HepG2 (cell line): ENCODE data around the gene GRK6. TPM values are rescaled to one million over a fixed set of nuclear protein-coding genes. Genes with fewer than 3 reads are reported as not detected.
A peak's percentile ranks its signal among the peaks of the same experiment; 100 is the strongest.

ENCODE experiments used
- ATAC-seq: fragments of 200-7000 bp; cut with Tn5 transposase; 3 replicates; pipeline ENCODE4 v1.9.1; 2020; ENCODE audit warnings: mild to moderate bottlenecking, moderate library complexity
- BruUV-seq: library from RNA; stranded (reverse); fragments of 400-500 nt; replicated peaks from 2 replicates; lab custom pipeline; 2021; lab: Mats Ljungman, UMichigan
- CTCF ChIA-PET: fragments of 300-600 bp; formaldehyde crosslinking; extraction: SDS; loops from one replicate; lab custom pipeline; 2021; ENCODE audit warnings: low total read pairs, inconsistent platforms, low intra/inter-chr PET ratio; lab: Yijun Ruan, JAX
- POLR2A ChIA-PET: fragments of 350-600 bp; sonication (Branson Sonifier 250); formaldehyde crosslinking; loops from one replicate; lab custom pipeline; 2020; ENCODE audit warnings: antibody characterized with exemption, inconsistent platforms; lab: Yijun Ruan, JAX
- DNase-seq: peaks from one replicate; pipeline ENCODE4 v3.0.0-alpha.2; 2015; ENCODE audit warnings: low spot score
- FAIRE-seq: peaks from 3 replicates; lab custom pipeline; 2011; peaks lifted over from hg19 to GRCh38; lab: Jason Lieb, UNC
- H2AFZ ChIP-seq: one replicate; pipeline ENCODE4 v1.6.1; 2011; ENCODE audit warnings: low read length, inconsistent platforms
- H3K27ac ChIP-seq: fragments of 300-600 bp; 3 replicates; pipeline ENCODE4 v1.8.0; 2011; ENCODE audit warnings: mixed run types, mild to moderate bottlenecking, mixed read lengths, low read length, inconsistent platforms; ENCODE audit not compliant: insufficient read depth; ENCODE audit errors: extremely low read length
- H3K27me3 ChIP-seq, 2 experiments: fragments of 200-600 bp in 1 of 2; 2 replicates in 1 of 2; 3 replicates in 1 of 2; pipeline versions ENCODE4 v1.6.0 to v1.8.0; 2011; ENCODE audit warnings: low read length in 2 of 2, mild to moderate bottlenecking in 2 of 2, moderate library complexity in 2 of 2, inconsistent platforms in 1 of 2; ENCODE audit not compliant: insufficient read depth in 2 of 2, control insufficient read depth in 1 of 2
- H3K36me3 ChIP-seq, 2 experiments: fragments of 200-600 bp in 1 of 2; replicated peaks in 1 of 2; 2 replicates in 1 of 2; 3 replicates in 1 of 2; pipeline versions ENCODE4 v1.5.1 to v1.8.0; 2011; ENCODE audit warnings: low read length in 2 of 2, inconsistent platforms in 1 of 2; ENCODE audit not compliant: insufficient read depth in 2 of 2, control insufficient read depth in 1 of 2
- H3K4me1 ChIP-seq: 2 replicates; pipeline ENCODE4 v1.5.1; 2012; ENCODE audit warnings: low read length, inconsistent platforms; ENCODE audit not compliant: insufficient read depth
- H3K4me2 ChIP-seq: 2 replicates; pipeline ENCODE4 v1.6.0; 2011; ENCODE audit warnings: low read depth, low read length, inconsistent platforms
- H3K4me3 ChIP-seq, 3 experiments: fragments of 200-600 bp in 1 of 3; sonication (generic), shearing (Covaris generic) in 1 of 3; replicated peaks in 1 of 3; 2 replicates each; pipeline ENCODE4 v1.5.1; 2011 to 2016; ENCODE audit warnings: low read length in 3 of 3, inconsistent platforms in 2 of 3, low read depth in 2 of 3, mild to moderate bottlenecking in 2 of 3, control low read depth in 1 of 3, mixed read lengths in 1 of 3; ENCODE audit not compliant: insufficient read depth in 1 of 3
- H3K79me2 ChIP-seq: one replicate; pipeline ENCODE4 v1.6.1; 2011; ENCODE audit warnings: low read length, inconsistent platforms; ENCODE audit not compliant: insufficient read depth
- H3K9ac ChIP-seq: 2 replicates; pipeline ENCODE4 v1.6.0; 2011; ENCODE audit warnings: mild to moderate bottlenecking, low read depth, low read length, inconsistent platforms; ENCODE audit not compliant: insufficient read depth
- H3K9me3 ChIP-seq: 2 replicates; pipeline ENCODE4 v1.5.1; 2012; ENCODE audit warnings: mild to moderate bottlenecking, low read length
- H4K20me1 ChIP-seq: 2 replicates; pipeline ENCODE4 v1.6.0; 2011; ENCODE audit warnings: inconsistent platforms, mild to moderate bottlenecking, low read length, moderate library complexity; ENCODE audit not compliant: insufficient read depth
- POLR2G ChIP-seq: fragments of 200-400 bp; formaldehyde crosslinking; IDR thresholded peaks from 2 replicates; pipeline ENCODE4 v1.6.1; 2018; ENCODE audit warnings: mild to moderate bottlenecking, low read depth, low read length, moderate library complexity
- SAP130 ChIP-seq: IDR thresholded peaks from 2 replicates; pipeline ENCODE4 v1.6.1; 2016; ENCODE audit warnings: low read depth
- ZMAT3 ChIP-seq: sonication (generic); formaldehyde crosslinking; conservative IDR thresholded peaks from 2 replicates; pipeline ENCODE4 v1.7.0; 2021; ENCODE audit warnings: missing genetic modification reagents
- ZNF496 ChIP-seq: sonication (generic); formaldehyde crosslinking; IDR thresholded peaks from 2 replicates; pipeline ENCODE4 v1.8.1; 2023; ENCODE audit warnings: mild to moderate bottlenecking, moderate library complexity, missing genetic modification reagents; ENCODE audit not compliant: insufficient replicate concordance
- ZNF768 ChIP-seq: sonication (generic); formaldehyde crosslinking; IDR thresholded peaks from 2 replicates; pipeline ENCODE4 v1.4.0; 2020; ENCODE audit warnings: missing genetic modification reagents
- WGBS: methylation state at CpG from one replicate; pipeline ENCODE4 v1.1.6; 2017; ENCODE audit warnings: low lambda C conversion rate; 5-methylcytosine and 5-hydroxymethylcytosine counted together
- in situ Hi-C: cut with HindIII; loops from 2 replicates; pipeline ENCODE4 v1.10.0; 2017; ENCODE audit warnings: low pct_unique_long_range_greater_than_20kb; ENCODE audit not compliant: extremely low pct_ligation_motif_present
- intact Hi-C: fragments of 100-400 bp; cut with micrococcal nuclease; formaldehyde crosslinking; loops from one replicate; pipeline ENCODE4 v1.10.0; 2022; ENCODE audit not compliant: unreplicated experiment
- polyA plus RNA-seq, 8 experiments: library from polyadenylated mRNA; depleted of rRNA in 3 of 8; stranded (reverse) in 7 of 8; unstranded in 1 of 8; fragments of >200 nt; fragmentation: Illumina TruSeq in 4 of 8; extraction: Trizol in 4 of 8; gene quantifications; 2 replicates each; pipeline versions ENCODE4 v1.2.1 to v1.2.3, GENCODE V29; 2011 to 2016; ENCODE audit warnings: low read depth in 4 of 8, missing spikeins in 1 of 8, mixed read lengths in 1 of 8; ENCODE audit not compliant: insufficient read depth in 1 of 8
- total RNA-seq, 5 experiments: library from RNA; depleted of rRNA; stranded (reverse); fragments of >200 nt; fragmentation: Illumina TruSeq; extraction: Trizol; gene quantifications; 2 replicates each; pipeline ENCODE4 v1.2.3, GENCODE V29; 2016; ENCODE audit warnings: low read depth in 1 of 5

The GRK6 gene
- total and polyA plus RNA-seq, 2 of the 13 experiments (the other 11 are each of a cell fraction or from before 2014, with no cell fraction given) = 13.2 to 19.9 TPM

DNA sequence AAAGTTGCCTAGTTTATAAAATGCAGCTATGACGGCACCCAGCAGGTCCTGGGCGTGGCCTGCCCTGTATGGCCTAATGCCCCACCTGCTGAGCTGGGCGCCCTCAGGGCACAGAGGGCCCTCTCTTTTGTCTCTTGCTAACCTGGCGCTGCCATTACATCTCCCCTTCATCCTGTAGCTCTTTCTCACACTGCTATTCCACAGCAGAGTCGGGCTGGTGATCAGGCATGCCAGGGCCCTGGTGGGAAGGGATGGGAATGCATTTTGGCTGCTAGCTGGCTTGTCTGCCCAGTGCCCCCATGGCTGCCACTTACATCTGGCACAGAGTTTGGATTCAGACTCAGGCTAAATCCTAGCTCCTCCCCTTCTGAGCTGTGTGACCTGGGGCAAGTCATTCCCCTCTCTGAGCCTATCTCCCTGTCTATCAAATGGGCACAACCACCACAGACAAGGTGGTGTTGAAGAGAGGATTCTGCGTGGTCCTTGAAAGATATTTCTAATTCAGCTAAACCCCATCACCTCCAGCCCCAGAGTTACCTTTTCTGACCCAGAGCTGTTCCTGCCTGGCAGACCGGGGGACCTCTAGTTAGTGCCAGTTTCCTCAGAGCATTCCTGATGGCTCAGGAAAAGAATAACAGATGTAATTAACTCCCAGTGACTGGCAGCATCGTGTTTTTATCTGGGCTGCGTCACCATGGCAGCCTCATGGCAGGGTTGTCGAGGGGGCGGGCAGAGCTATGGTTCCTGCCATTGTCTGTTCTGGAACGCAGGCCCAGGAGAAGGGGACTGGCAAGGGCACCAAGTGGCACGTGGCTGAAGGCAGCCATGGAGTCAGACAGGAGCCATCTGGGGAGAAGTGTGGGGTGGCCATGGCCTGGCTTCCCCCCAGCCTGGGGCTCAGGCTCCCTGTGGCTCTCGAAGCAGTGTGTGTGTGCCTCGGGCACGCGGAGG lies 26.5 kb downstream of the GRK6 start:
- in situ Hi-C loops = loop anchor here (25.0 kb wide), 1 partner anchor 341 kb away; no protein-coding TSS in a partner anchor
- peaks cover 11% of the 10 kb centered on the region; the same call in 1 of the 2 replicates for H4K20me1 ChIP-seq
- DNase-seq = no peak
- H3K4me3 ChIP-seq = peak overlapping the region in 1 of 3 experiments; percentile 87; a peak in 1 of 6 replicates
- H3K4me2 ChIP-seq = peak overlapping the region; percentile 98
- ChIA-PET CTCF (interaction anchor here (1.1 to 4.8 kb wide), 4 partner anchors 48 to 63 kb away, joined by 3 to 54 read pairs (median 23); no protein-coding TSS in a partner anchor), POLR2A (interaction anchor here (4.4 kb wide), 1 partner anchor 74 kb away, joined by 29 read pairs; no protein-coding TSS in a partner anchor)
- H3K9ac ChIP-seq = peak overlapping the region; percentile 82; the same call in 1 of the 2 replicates
- peaks cover 5% of the 10 kb centered on the region for H3K79me2 ChIP-seq
- H3K27ac ChIP-seq = no peak overlapping the region
- intact Hi-C loops = no loop called here
- H3K36me3 ChIP-seq = peaks cover 0 to 3% of the 10 kb centered on the region in 2 experiments; a peak in 1 of 5 replicates
- BruUV-seq = no TSS peak
- no peak for FAIRE-seq
- no peak overlapping the region for H2AFZ ChIP-seq
- H3K9me3 ChIP-seq = no peaks in the 10 kb centered on the region
- no peak for ATAC-seq
- no peaks in the 10 kb centered on the region; a peak in 1 of 5 replicates for H3K27me3 ChIP-seq
- WGBS = 96% methylated on average over 5 of the region's 17 CpGs
- TF ChIP-seq SAP130 (CRISPR knock-in tag) (no peak), ZNF768 (CRISPR knock-in tag) (peak; percentile 86), ZMAT3 (CRISPR knock-in tag) (no peak), POLR2G (peak; percentile 13), ZNF496 (no peak)
- peaks cover 50% of the 10 kb centered on the region for H3K4me1 ChIP-seq
